CD4-positive, alpha-beta T cell treated with Interferon gamma for 1 hour (primary cell): ENCODE results near the gene RSPO1.
"Not testable (repeated sequence)": the region's sequence is repeated elsewhere in the genome, so short reads cannot be mapped to it uniquely, and the experiment has no call there.

Experiments
- DNase-seq: peaks from one replicate; pipeline ENCODE4 v3.0.0-alpha.2; 2020

The RSPO1 gene

DNA sequence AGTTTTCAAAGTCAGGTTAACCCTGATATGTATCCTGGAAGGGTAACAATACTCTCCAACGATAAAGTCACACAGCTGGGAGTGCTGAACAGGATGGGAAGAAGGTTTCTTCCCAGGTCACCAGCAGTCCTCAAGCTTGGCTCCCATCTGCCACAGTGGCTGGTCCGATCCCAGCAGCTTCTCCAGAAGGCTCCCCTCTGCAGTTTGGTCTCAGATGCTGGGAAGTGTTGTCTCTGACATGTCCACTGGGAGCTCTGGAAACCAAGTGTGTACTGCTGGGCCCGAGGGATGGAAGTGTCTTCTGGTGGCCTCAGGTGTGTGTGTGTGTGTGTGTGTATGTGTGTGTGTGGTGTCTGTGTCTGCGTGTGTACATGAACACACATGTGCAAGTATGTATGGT lies 22.5 kb downstream of the RSPO1 start:
- no peak for DNase-seq

DNA sequence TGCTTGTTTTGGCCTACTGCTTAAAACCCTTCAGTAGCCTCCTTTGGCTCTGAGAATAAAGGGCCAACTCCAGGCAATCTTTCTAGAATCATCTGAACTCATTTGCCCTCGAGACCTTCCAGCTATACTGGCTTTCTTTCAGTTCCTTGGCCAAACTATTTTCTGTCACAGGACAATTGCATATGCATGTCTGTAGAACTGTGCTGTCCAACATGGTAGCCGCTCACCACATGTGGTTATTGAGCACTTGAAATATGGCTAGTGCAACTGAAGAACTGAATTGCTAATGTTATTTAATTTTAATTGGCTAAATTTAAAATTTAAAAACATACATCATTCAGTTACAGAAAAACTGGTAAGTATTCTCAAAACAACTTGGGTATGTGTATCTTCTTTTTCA lies 24.7 kb downstream of the RSPO1 start:
- DNase-seq: no peak

DNA sequence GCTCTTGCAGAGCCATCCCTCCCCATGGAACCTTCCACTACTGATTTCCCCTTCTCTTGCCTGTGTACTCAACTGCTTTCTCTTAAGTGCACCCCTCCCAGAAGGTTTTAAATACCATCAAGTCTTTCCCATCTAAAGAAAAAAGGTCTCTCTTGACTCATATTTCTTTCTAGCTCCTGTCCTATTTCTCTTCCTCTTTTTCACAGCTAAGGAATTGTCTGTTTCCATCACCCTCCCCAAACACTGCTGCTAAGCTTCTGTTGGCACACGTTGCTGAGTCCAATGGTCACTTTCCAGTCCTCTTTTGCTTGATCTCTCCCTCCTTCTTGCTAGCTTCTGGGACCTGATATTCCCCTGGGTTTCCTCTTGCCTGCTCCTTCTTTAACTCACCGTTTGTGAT lies 25.7 kb downstream of the RSPO1 start:
- DNase-seq: no peak

DNA sequence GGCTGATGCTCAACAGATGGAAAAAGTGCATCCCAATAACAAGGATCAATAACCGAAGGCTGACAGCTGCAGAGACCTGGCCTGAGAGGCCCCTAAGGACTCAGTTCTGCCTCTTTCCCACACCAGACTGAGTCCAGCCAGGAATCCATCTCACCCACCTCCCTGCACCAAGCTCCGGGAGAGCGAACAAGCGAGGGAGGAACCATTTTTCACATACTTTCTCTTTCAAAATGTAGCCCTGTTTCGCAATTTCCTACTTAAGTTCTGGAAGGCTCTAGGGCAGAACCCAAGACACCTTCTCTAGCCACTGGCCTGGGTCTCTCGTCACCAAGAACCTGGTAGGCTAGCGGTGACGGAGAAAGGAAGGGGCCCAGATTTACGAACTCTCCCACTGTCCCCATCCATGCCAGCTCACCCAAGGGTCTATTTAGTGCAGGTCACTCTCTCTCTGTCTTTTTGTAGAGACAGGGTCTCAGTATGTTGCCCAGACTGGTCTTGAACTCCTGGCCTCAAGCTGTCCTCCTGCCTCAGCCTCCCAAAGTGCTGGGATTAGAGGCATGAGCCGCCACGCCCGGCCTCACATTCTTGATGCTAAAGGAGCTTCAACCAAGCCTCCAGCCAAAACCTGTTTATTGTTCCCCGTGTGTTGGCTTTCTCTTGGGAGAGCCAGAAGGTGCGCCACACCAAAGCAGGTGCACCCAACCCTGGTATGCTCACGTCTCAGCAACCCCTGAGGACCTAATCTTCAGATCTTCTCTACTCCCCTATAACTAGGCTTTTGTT lies 28.0 kb downstream of the RSPO1 start:
- DNase-seq: no peak

DNA sequence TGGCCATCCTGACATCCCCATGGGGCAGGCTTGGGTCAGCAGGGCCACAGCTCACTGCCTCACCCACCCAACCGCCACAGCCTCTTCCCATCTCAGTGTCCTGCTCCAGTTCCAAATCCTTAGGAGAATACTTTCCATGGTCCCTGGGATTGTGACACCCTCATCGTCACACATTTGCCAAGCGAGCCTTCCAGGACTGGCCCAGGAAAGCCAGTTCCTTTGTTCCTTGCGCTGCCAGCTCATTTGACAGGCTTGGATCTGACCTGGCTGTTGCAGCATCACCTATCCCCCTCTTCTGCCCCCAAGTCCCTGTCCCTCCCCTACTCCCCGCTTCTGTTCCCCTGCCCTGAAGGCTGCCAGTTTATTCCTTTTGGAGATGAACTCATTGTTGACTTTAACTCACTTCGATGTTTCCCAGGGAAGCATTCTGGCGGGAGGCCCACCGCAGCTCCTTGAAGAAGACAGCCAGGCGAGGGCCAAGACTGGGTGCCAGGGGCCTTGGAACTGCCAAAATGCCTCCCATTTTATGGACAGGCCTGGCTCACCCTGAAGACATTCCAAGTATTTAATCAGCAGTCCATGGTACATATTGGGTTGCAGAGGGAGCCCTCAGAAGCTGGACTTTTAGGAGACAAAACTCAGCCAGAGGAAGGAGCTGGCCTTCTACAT lies 28.8 kb downstream of the RSPO1 start:
- DNase-seq: no peak

DNA sequence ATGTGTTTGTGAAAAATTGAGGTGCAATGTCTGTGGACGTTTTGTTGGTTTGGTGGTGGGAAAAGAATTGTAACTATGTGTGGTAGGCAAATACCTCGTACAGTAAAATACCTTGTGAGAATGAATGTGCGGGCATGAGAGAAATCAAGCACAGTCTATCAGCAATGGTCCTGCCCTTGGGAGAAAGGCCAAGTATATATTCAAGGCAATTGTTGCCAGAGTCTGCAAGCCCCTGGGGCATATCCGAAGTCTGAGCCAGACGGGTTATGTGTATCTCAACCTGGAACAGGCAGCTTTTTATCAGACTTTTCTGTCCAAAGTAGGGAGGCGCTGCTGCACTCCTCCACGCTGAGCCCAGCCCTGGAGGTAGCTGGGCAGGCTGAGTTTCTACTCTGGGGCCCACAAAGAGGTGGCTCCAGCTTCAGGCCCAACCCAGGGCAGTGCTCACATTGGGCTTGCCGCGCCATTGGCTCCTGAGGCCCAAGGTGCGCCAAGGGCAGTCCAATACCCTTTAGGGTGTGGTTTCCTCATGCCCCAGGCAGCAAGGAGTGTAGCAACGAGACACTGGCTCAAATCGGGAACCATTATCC lies 29.5 kb downstream of the RSPO1 start:
- DNase-seq: no peak

DNA sequence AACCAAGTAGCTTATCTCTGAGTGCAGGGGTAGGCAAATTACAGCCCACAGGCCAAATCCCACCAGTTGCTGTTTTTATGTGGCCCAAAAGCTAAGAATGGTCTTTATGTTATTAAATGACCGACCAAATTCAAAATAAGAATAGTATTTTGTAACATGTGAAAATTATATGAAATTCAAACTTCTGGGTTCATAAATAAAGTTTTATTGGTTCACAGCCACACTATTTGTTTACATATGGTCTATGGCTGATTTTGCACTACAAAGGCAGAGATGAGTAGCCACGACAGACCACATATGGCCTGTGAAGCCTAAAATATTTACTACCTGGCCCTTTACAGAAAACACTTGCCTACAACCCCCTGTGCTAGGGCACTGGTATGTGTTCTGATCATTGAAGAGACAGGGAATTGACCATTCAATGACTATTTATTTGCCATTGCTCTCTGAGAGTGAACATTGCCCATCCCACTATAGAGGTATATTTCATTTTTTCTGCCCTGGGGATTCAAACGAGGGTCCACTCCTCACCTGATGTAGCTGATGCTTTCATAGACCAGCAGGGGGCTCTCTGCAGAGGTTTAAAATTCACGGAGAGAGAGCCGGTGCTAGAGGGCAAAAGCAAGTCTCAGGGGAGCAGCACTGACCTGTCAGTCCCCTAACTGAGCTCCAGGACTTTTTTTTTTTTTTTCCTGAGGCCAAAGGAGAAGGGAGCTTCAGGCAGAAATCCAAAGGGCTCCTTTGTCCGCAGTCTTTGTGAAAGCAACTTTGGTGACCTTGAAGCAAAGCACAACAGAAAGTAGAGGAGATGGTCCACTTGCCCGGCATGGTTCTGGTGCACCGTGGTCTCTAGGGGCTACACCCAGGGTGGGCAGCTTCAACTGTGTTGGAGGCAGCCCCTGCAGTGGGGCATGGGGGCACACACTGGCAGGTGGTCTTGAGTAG lies 31.7 kb downstream of the RSPO1 start:
- peak; percentile 13 for DNase-seq

DNA sequence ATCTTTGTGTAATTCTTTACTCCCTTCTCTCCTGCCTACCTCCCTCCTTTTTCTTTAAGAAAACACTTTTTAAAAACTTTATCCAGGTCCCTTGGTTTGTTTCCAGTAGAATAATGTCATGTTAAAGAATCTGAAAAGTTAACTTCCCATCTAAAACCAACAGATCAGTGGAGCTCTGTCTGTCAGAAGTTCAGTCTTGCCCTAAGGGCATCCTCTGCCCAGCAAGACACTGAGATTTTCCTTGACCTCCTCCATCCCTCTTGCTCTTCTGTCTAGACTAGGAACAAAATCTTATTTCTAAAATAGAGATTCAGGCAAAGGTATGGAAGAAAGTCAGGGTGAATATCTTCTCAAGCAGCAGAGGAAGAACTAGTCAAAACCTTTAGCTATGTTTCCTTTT lies 33.3 kb downstream of the RSPO1 start:
- DNase-seq: no peak

DNA sequence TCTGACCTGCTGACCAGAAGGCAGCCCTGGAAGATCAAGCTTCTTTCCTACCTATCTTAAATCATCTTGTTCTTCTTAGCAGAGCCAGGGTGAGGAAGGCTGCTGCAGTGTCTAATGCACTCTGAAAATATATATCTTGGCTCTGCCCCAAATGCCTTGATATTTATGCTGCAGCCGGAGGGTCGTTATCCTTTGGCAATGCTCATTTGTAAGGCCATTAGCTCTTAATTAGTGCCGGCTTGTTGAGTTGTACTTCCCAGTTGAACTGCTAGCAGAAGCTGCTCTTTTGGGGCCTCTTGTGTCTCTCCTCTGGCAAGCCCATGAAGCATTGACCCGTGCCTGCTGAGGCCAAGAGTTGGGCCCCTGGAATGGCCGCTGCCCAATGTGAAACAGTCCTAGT lies 34.8 kb downstream of the RSPO1 start:
- DNase-seq: no peak

DNA sequence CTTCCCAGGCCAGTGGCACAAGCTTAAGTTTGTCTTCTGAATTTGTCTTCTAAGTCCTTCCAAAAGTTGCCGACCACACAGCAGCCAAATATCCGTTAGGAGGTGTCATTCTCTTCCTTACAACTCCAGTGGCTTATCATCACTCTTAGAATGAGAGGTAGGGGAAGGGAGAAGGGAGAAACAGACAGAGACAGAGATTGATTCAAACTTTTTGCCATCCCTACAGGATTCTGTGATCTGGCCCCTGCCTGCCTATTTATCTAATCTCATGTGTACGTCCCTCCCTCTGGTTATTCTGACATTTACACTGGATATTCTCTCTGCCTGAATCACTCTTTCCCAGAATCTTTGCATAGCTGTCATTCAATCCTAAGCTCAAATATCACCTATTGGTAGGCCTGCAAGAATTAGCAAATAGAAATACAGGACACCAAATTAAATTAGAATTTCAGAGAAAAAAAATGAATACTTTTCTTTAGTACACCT lies 38.5 kb downstream of the RSPO1 start:
- DNase-seq: no peak

DNA sequence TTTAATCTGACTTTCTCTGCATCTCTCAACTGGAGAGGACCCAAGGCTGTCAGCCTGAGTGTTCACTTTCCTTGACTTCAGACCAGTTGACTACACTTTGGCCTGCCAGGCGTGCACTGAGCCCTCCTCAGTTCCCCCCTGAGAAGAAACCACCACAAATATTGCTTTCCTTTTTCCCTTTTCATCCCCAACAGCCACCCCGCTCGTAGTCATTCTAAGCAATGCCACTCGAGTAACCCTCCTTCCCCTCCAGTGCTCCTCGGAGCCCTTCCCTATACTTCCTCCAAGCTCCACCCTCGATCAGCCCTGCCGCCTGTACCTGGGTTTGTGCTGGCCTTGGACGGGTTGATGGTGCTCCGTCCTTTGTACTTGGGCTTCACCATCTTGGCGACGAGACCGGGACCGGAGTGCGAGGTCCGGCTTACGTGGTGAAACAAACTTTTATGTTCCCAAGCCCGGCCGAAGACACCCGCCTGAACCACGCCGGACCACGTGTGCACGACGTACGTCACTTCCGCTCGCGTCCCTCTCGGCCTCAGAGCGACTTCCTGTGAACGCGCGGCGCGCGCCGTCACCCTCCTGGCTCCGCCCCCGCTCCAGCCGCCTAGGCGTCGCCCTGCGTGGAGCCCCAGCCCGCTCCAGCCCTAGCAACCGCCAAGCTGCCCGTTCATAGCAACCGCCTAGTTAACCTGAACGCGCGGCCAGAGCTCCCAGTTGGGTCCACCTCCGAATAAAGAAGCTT lies 39.1 kb downstream of the RSPO1 start, which contains the start of gene GNL2:
Gene GNL2, minus strand, starts transcription at position 498 of the 742 bp plus-strand sequence. Its CDS starts 115 bp downstream, at position 383.
- peak; percentile 97 for DNase-seq

DNA sequence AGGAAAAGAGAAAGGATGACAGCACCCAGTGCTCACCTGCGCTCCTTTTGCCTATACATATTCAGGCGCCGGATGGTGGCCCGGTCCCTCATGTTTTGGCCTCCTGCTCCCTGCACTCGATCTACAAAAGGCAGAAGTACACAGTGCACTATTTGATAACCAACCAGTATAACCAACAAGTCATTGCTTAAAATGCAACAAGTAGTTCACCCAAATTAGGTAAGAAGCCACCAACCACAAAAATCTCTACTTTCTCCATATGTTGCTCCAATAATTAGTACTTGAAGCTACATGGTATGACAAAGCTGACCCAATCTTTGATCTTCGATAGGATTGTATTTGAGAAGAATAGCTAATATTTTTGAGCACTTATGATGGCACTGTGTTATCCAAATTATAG lies 41.0 kb downstream of the RSPO1 start:
- no peak for DNase-seq

DNA sequence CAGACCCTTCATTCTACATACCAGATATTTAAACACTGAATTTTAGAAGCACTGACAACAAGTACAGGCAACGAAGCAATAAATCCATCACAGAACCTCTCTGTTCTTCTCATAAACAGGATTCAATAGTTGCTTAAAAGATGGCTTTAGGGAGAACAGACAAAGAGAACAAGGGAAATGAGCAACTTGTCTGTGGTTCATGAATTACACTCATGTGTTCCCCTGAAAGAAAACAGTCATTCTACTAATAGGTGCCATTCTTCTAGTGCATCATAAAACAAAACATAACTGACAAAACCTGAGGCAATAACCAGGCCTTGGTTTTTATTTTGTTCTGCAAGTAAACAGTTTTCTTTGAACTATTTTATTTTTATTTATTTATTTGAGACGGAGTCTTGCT lies 45.8 kb downstream of the RSPO1 start:
- no peak for DNase-seq

DNA sequence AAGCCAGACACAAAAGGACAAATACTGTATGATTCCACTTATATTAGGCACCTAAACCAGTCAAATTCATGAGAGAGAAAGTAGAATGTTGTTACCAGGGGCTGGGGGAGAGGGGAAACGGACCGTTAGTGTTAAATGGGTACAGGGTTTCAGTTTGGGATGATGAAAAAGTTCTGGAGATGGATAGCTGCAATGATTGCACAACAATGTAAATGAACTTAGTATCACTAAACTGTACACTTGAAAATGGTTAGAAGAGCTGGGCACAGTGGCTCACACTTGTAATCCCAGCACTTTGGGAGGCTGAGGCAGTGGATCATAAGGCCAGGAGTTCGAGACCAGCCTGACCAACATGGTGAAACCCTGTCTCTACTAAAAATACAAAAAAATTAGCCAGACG lies 50.1 kb downstream of the RSPO1 start:
- not testable (repeated sequence) for DNase-seq

DNA sequence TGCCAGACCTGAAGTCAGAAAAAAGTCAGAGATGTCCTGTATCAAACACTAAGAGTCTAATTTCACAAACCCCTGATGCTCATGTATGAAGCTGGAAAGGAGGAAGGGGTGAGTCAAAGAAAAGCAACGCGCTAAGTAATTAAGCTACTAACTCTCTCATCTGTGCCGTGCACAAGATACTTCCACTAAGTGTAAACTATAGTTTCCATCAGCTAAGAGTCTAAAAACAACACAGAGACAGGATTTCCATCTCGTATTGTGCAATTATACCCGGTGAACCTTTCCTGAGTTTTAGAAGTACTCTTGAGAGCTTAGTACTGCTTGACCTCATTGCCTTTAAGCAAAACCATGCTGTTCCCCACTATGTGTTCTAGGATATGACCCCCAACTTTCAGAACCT lies 59.0 kb downstream of the RSPO1 start:
- DNase-seq: no peak

DNA sequence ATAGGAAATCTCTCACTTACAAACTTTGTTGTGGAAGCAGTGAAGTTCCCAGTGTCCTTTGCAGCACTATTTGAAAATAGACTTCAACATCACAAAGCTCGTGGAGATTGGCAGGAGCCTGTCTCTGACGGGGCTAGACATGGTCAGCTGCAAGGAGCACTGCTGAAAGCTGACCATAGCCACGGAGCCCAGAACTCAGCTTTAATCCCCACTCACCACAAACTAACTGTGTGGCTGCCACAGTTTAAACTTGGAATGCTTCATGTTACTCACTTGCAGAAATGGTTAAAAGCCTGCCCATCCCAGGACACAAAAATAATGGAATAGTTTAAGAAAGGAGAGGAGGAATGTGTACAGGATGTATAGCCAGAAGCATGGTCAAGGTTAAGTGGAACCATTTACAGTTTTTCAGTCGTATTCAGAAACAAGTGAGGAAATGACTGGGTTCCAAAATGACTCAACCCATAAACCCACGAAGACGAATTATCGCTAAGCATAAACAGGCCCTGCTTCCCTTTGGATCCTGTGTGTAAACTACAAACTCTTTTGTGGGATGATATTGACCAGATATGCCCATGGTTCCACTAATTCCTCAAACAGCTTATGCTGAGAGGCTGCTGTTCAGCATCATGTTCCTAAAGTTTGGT lies 59.7 kb downstream of the RSPO1 start:
- no peak for DNase-seq

DNA sequence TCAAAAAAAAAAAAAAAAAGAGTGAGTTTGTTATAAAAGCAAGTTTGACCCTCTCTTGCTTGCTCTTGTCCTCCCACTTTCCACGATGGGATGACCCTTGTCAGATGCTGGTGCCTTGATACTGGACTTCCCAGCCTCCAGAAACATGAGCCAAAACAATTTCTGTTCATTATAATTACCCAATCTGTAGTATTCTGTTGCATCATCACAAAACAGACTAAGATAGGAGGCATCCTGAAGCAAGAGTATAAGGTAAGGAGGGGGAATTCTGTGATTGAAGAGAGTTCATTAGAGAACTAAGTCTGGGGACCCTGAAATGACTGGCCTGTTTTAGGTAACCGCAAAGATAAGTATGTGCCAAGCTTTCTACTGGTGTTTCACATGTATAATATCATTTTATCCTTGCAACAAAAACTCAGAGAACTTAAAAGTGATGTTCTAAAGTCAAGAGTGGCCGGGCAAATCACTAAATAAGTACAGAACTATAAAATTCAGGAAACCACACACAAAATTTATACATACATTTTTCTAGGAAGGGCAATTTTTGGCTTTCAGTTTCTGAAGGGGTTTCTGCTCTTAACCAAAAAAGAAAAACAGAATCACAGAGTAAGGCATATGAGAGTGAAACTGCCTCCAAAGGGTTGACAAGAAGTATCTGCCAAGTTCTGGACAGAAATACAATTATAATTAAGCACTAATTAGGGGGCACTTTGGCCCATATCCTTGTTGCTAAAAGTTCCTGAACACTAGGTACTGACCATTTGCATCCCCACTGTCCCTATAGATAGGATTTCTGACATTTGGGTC lies 64.0 kb downstream of the RSPO1 start:
- DNase-seq: no peak

DNA sequence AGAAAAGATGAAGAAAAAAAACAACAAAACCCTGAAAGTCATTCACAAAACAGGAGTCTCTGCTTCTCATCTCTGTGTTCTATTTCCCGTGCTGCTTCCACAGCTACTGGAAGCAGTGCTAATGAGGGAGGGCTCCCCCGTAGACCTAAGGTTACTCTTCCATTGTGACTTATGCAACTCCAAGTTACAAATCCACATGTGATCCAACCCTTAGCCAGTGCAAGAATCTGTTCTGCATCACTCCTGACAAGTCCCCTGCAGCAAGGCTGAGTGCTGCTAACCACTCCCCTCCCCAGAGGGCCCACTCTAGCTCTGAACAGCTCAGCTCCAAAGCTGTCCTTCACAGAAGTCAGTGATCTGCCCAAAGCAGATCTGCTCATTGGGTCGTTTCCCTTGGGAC lies 67.7 kb downstream of the RSPO1 start:
- DNase-seq: no peak

DNA sequence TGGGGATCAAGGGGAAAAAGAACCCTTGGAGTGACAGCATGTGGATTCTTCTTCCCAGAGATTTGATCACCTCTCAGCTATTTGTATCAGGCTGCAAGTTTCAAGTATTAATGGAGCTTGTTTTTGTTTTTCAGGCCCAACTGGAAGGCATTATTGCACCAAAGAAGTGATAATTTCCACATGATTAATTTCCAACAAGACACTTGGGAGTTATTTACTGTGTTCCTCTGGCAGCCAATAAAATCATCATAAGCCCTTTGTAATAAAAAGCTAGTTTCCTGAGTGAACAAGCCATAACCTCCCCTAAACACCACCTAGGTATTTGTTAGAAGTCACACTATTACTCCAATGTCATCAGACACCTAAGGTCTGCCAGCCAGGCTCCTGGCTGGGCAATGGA lies 69.8 kb downstream of the RSPO1 start:
- no peak for DNase-seq

DNA sequence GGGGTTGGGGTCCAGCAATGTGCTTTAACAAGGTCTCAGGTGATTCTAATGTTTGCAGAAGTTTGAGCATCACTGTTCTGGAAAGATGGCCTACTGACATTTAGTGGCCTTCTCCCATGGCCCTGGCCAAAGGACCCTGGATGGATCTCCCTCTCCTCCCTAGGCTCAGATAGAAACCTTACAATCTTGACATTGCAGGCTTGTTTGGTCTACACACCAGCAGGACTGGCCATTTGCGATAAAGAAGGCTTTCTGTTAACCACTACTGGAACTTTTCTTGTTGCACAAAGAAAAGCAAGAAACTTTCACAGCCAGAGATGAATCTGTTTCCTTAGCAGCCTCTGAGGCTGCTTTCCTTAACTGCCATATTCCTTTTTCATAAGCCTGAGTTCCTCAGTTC lies 71.7 kb downstream of the RSPO1 start:
- DNase-seq: no peak
